ENCODE measurements around the gene UXS1.

The UXS1 gene

GRCh38 chr2:106113361-106113966, 80.6 kb downstream of the UXS1 start:
- no peak for DNase-seq (ENCODE audit: low read depth, low spot score)

- no peak for DNase-seq (ENCODE audit: low read depth, low spot score)
Observed at GRCh38 chr2:106111882-106112571, 82.1 kb downstream of the UXS1 start.

- DNase-seq (ENCODE audit: low read depth, low spot score): no peak
Observed at GRCh38 chr2:106109675-106110424, 84.3 kb downstream of the UXS1 start.

GRCh38 chr2:106108791-106109190, 85.3 kb downstream of the UXS1 start:
- no peak for DNase-seq (ENCODE audit: low read depth, low spot score)

- no peak for DNase-seq (ENCODE audit: low read depth, low spot score)
Observed at GRCh38 chr2:106108351-106108750, 85.8 kb downstream of the UXS1 start.

GRCh38 chr2:106107509-106108131, 86.5 kb downstream of the UXS1 start:
- DNase-seq (ENCODE audit: low read depth, low spot score): no peak

GRCh38 chr2:106106622-106107508, 87.2 kb downstream of the UXS1 start:
- DNase-seq (ENCODE audit: low read depth, low spot score): no peak

- no peak for DNase-seq (ENCODE audit: low read depth, low spot score)
Observed at GRCh38 chr2:106105151-106105922, 88.8 kb downstream of the UXS1 start.

GRCh38 chr2:106104332-106105062, 89.6 kb downstream of the UXS1 start:
- no peak for DNase-seq (ENCODE audit: low read depth, low spot score)

GRCh38 chr2:106099691-106100090, 94.4 kb downstream of the UXS1 start:
- no peak for DNase-seq (ENCODE audit: low read depth, low spot score)

GRCh38 chr2:106098664-106099063, 95.4 kb downstream of the UXS1 start:
- DNase-seq (ENCODE audit: low read depth, low spot score): no peak

- DNase-seq (ENCODE audit: low read depth, low spot score): no peak
Observed at GRCh38 chr2:106098081-106098480, 96.0 kb downstream of the UXS1 start.

- no peak for DNase-seq (ENCODE audit: low read depth, low spot score)
Observed at GRCh38 chr2:106097038-106098000, 96.8 kb downstream of the UXS1 start.

- no peak for DNase-seq (ENCODE audit: low read depth, low spot score)
Observed at GRCh38 chr2:106096299-106097037, 97.6 kb downstream of the UXS1 start.

GRCh38 chr2:106095478-106096298, 98.4 kb downstream of the UXS1 start:
- no peak for DNase-seq (ENCODE audit: low read depth, low spot score)

GRCh38 chr2:106094131-106094841, 99.8 kb downstream of the UXS1 start:
- no peak for DNase-seq (ENCODE audit: low read depth, low spot score)

Data from iPS DF 19.7 (cell line).